GM11168 (cell line): ENCODE measurements around the gene ITGB6.

Source experiments
- in situ Hi-C: fragments of 300-500 bp; cut with MboI; formaldehyde crosslinking; loops from one replicate; pipeline ENCODE4 v1.12.0; 2022; ENCODE audit warnings: low sequenced_read_pairs; ENCODE audit not compliant: unreplicated experiment

The ITGB6 gene

GRCh38 chr2:160061944-160062291 lies 138.2 kb downstream of the ITGB6 start:
- in situ Hi-C loops: no loop called here

DNA sequence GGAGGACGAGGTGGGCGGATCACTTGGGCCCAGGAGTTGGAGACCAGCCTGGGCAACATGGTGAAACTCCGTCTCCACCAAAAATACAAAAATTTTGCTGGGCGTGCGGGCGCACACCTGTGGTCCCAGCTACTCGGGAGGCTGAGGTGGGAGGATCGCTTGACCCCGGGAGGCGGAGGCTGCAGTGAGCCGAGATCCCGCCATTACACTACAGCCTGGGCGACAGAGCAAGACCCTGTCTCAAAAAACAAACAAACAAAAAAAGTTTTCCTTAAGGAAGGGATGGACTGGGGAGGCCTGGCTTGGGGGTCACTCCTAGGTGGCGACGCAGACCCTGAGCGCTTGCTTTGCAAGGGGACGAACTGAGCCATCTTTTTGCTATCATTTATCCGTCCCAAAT lies 138.5 kb downstream of the ITGB6 start:
- in situ Hi-C loops: no loop called here

- in situ Hi-C loops: no loop called here
These were observed 139.8 kb downstream of the ITGB6 start for GRCh38 chr2:160060297-160060696.

- in situ Hi-C loops: no loop called here
These were observed 142.7 kb downstream of the ITGB6 start for GRCh38 chr2:160057356-160057755.

- in situ Hi-C loops: no loop called here
These were observed 144.4 kb downstream of the ITGB6 start for GRCh38 chr2:160055726-160056108.

- in situ Hi-C loops: no loop called here
These were observed 144.9 kb downstream of the ITGB6 start for GRCh38 chr2:160054984-160055725.

DNA sequence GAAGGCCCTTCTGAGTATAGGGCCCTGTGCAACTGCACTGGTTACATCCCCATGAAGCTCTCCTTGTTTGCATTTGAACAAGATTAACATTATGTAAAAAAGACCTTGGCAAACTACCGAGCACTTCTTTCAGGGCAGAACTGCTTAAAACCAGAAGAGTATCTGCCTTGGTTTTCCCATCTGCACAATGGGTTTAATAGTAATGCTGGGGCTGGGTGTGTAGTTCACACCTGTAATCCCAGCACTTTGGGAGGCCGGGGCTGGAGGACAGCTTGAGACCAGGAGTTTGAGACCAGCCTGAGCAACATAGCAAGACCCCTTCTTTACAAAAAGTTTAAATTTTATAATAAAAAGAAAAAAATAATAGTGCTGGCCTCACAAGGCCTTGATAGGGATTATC lies 146.1 kb downstream of the ITGB6 start:
- in situ Hi-C loops: no loop called here

DNA sequence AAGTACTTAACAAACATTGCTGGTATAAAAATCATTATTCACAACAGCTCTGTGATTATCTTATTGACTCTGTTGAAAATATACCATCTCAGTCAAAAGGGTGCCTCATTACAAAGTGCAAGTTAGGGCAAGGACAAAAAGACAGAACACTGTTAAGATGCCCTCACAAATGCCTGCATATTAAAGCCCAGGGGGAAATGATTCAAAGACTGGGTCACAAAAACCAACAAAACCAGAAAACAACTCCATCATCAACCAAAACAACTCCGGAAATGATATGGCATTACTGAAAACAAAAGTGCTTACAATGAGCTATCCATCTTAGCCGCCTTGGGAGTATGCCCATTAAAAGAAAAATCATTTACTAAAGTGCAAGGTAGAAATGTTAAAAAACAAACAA lies 147.5 kb downstream of the ITGB6 start:
- in situ Hi-C loops: no loop called here

DNA sequence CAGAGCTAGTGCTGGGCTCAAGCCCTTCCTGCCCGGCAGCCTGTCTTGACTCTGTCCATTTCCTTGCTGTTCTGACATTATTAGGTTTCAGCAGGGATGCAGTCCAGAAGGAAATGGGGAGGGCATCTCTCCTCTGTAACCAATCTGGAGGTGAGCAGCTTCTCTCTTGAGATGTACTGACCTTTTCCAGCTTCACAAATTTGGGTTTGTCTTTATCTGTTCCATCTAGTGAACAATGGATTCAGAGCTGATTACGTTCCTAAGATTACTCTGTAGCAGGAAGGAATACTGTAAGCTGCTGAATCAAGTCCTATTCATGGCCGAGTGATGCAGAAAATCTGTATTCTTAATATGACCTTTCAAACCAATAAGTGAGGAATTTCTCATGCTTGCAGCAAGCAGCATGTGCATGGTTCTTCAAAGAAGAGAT lies 148.7 kb downstream of the ITGB6 start:
- in situ Hi-C loops: no loop called here

DNA sequence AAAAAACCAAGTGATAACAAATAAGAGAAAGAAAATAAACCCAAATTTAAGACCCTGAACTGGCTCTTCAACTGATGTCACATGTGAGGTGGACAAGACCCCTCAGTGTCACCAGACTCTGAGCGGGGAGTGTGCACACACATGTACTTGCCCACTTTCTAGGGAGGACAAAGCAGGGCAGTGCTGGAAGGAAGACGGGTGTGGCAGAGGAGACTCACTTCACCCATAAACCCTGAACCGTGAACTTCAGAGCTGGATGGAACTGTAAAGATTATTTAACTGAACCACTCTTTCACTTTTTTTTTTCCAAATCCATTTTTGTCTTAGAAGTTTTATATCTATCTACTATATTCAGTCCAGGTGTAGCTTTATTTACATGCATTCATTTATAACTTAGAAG lies 149.9 kb downstream of the ITGB6 start:
- in situ Hi-C loops: no loop called here
